GM19468 (cell line): ENCODE results near the gene ZC3H8.
A peak's percentile ranks its signal among the peaks of the same experiment; 100 is the strongest.
"Not testable (repeated sequence)": the region's sequence is repeated elsewhere in the genome, so short reads cannot be mapped to it uniquely, and the experiment has no call there.

Experiments
- ATAC-seq: cut with Tn5 transposase; IDR thresholded peaks from one replicate; pipeline ENCODE4 v1.9.1; 2021; ENCODE audit warnings: mild to moderate bottlenecking, moderate library complexity, moderate number of reproducible peaks; ENCODE audit not compliant: unreplicated experiment; ENCODE audit errors: extremely low read depth

Gene ZC3H8

GRCh38 chr2:112254466-112255240 lies at the start of gene ZC3H8:
Gene ZC3H8 (minus strand): TSS chr2:112255042. CDS start chr2:112254981, 61 bp downstream.
- ATAC-seq = peak; percentile 53

GRCh38 chr2:112304298-112304941 lies 49.6 kb upstream of the ZC3H8 start:
- no peak for ATAC-seq

- ATAC-seq = no peak
Measured at GRCh38 chr2:112301973-112302372, 47.1 kb upstream of the ZC3H8 start.

- ATAC-seq = no peak
Measured at GRCh38 chr2:112301171-112301584, 46.3 kb upstream of the ZC3H8 start.

GRCh38 chr2:112296407-112296806 lies 41.6 kb upstream of the ZC3H8 start:
- ATAC-seq = no peak

- no peak for ATAC-seq
Measured at GRCh38 chr2:112295407-112296078, 40.7 kb upstream of the ZC3H8 start.

GRCh38 chr2:112293636-112294401 lies 39.0 kb upstream of the ZC3H8 start:
- no peak for ATAC-seq

GRCh38 chr2:112290648-112291047 lies 35.8 kb upstream of the ZC3H8 start:
- ATAC-seq = no peak

GRCh38 chr2:112290088-112290487 lies 35.2 kb upstream of the ZC3H8 start:
- no peak for ATAC-seq

GRCh38 chr2:112283535-112283934 lies 28.7 kb upstream of the ZC3H8 start:
- not testable (repeated sequence) for ATAC-seq

- ATAC-seq = not testable (repeated sequence)
Measured at GRCh38 chr2:112282066-112282465, 27.2 kb upstream of the ZC3H8 start.

GRCh38 chr2:112277596-112278220 lies 22.9 kb upstream of the ZC3H8 start:
- no peak for ATAC-seq

GRCh38 chr2:112276954-112277353 lies 22.1 kb upstream of the ZC3H8 start:
- ATAC-seq = no peak

- no peak for ATAC-seq
Measured at GRCh38 chr2:112275887-112276773, 21.3 kb upstream of the ZC3H8 start.

GRCh38 chr2:112275311-112275886 lies 20.6 kb upstream of the ZC3H8 start, which contains the start of gene ZC3H6:
Gene ZC3H6 (plus strand): TSS chr2:112275597. CDS start chr2:112275995, 398 bp downstream.
- peak; percentile 99 for ATAC-seq

GRCh38 chr2:112273349-112273748 lies 18.5 kb upstream of the ZC3H8 start:
- ATAC-seq = no peak

- ATAC-seq = no peak
Measured at GRCh38 chr2:112272669-112273068, 17.8 kb upstream of the ZC3H8 start.

- ATAC-seq = no peak
Measured at GRCh38 chr2:112268547-112268946, 13.7 kb upstream of the ZC3H8 start.
